ENCODE data around the gene SLC35B4. TPM values are rescaled to one million over a fixed set of nuclear protein-coding genes. Genes with fewer than 3 reads are reported as not detected.
"Not testable (repeated sequence)": the region's sequence is repeated elsewhere in the genome, so short reads cannot be mapped to it uniquely, and the experiment has no call there.

Gene SLC35B4
- total and polyA plus RNA-seq, 2 donors (not counting 1 experiment from before 2014, with no cell fraction given) = 6.0 to 14.8 TPM

- H3K4me3 Mint-ChIP-seq = no peak overlapping the region
- ChIA-PET POLR2A (no interaction called here), CTCF (no interaction called here)
- no peaks in the 10 kb centered on the region for H4K20me1 ChIP-seq (ENCODE audit: control insufficient read depth, insufficient read depth, low read length, poor library complexity, severe bottlenecking)
- no peaks in the 10 kb centered on the region for H3K27me3 ChIP-seq (replicated peaks in 1 of 4; ENCODE audit: control extremely low read depth in 1 of 4, control insufficient read depth in 3 of 4, insufficient read depth in 4 of 4, low read length in 3 of 4)
- H3K36me3 ChIP-seq (replicated peaks in 1 of 2; ENCODE audit: control extremely low read depth in 1 of 2, control insufficient read depth in 1 of 2, extremely low read depth in 1 of 2, insufficient read depth in 2 of 2, low read length in 1 of 2) = peaks cover 10 to 38% of the 10 kb centered on the region in 2 experiments
- no peaks in the 10 kb centered on the region for H3K27me3 Mint-ChIP-seq
- H3K9me3 Mint-ChIP-seq (ENCODE audit: insufficient read depth) = no peaks in the 10 kb centered on the region
- DNase-seq (no peak), ATAC-seq (ENCODE audit: low read depth) (no peak)
- peaks cover 11% of the 10 kb centered on the region for H3K4me1 Mint-ChIP-seq
- no peak overlapping the region for H3K27ac ChIP-seq (ENCODE audit: low read length in 2 of 2)
- H3K79me2 ChIP-seq (ENCODE audit: control insufficient read depth, insufficient read depth, low read length) = no peaks in the 10 kb centered on the region
- H2AFZ ChIP-seq (ENCODE audit: insufficient read depth, low read depth, low read length, poor library complexity, severe bottlenecking) = no peak overlapping the region
- no peak overlapping the region for H3K4me3 ChIP-seq (ENCODE audit: control extremely low read depth in 1 of 5, extremely low read depth in 1 of 5, insufficient read depth in 1 of 5, low read depth in 2 of 5, low read length in 4 of 5)
- peaks cover 11 to 12% of the 10 kb centered on the region in 2 donors for H3K4me1 ChIP-seq (ENCODE audit: control insufficient read depth in 2 of 2, insufficient read depth in 2 of 2, low read length in 2 of 2)
- intact Hi-C loops (cut with micrococcal nuclease) = no loop called here
- H3K9ac ChIP-seq (ENCODE audit: low read length) = no peak overlapping the region
- no peaks in the 10 kb centered on the region for H3K9me3 ChIP-seq (ENCODE audit: control extremely low read depth in 1 of 3, control insufficient read depth in 2 of 3, insufficient read depth in 1 of 3, low read length in 2 of 3)
- no peak overlapping the region for H3K4me2 ChIP-seq (replicated peaks; ENCODE audit: low read depth, low read length, poor library complexity, severe bottlenecking)
- no peak for TF ChIP-seq EZH2 (IDR thresholded peaks at IDR 0.05; ENCODE audit: borderline replicate concordance, insufficient read depth, low read depth, low read length, poor library complexity, severe bottlenecking)
- TF ChIP-seq CTCF (IDR thresholded peaks at IDR 0.05) = no peak
- H3K27ac Mint-ChIP-seq = no peak overlapping the region
- no CpG with 5 or more reads among the region's 2 CpGs for WGBS (ENCODE audit: insufficient coverage)
Observed at GRCh38 chr7:134297489-134297888, 19.2 kb downstream of the SLC35B4 start.

- H3K4me3 Mint-ChIP-seq; CTCF ChIA-PET; H4K20me1 ChIP-seq (ENCODE audit: control insufficient read depth, insufficient read depth, low read length, poor library complexity, severe bottlenecking); H3K27me3 ChIP-seq (replicated peaks in 1 of 4; ENCODE audit: control extremely low read depth in 1 of 4, control insufficient read depth in 3 of 4, insufficient read depth in 4 of 4, low read length in 3 of 4); H3K4me3 ChIP-seq (ENCODE audit: control extremely low read depth in 1 of 5, extremely low read depth in 1 of 5, insufficient read depth in 1 of 5, low read depth in 2 of 5, low read length in 4 of 5); H3K9me3 ChIP-seq (ENCODE audit: control extremely low read depth in 1 of 3, control insufficient read depth in 2 of 3, insufficient read depth in 1 of 3, low read length in 2 of 3); H3K9me3 Mint-ChIP-seq (ENCODE audit: insufficient read depth); H3K27ac Mint-ChIP-seq; intact Hi-C loops (cut with micrococcal nuclease); H3K27ac ChIP-seq (ENCODE audit: low read length in 2 of 2); ATAC-seq (ENCODE audit: low read depth); H3K4me2 ChIP-seq (replicated peaks; ENCODE audit: low read depth, low read length, poor library complexity, severe bottlenecking); H3K79me2 ChIP-seq (ENCODE audit: control insufficient read depth, insufficient read depth, low read length); POLR2A ChIA-PET; H3K27me3 Mint-ChIP-seq; DNase-seq; H3K9ac ChIP-seq (ENCODE audit: low read length); H2AFZ ChIP-seq (ENCODE audit: insufficient read depth, low read depth, low read length, poor library complexity, severe bottlenecking): not testable (repeated sequence)
- 92% methylated on average over 6 of the region's 7 CpGs for WGBS (ENCODE audit: insufficient coverage)
- Histone ChIP-seq H3K36me3 (replicated peaks in 1 of 2; ENCODE audit: control extremely low read depth in 1 of 2, control insufficient read depth in 1 of 2, extremely low read depth in 1 of 2, insufficient read depth in 2 of 2, low read length in 1 of 2) (peaks cover 7 to 26% of the 10 kb centered on the region in 2 experiments), H3K4me1 (ENCODE audit: control insufficient read depth in 2 of 2, insufficient read depth in 2 of 2, low read length in 2 of 2) (peaks cover 15% of the 10 kb centered on the region in 2 donors)
- H3K4me1 Mint-ChIP-seq = peaks cover 17% of the 10 kb centered on the region
Observed at GRCh38 chr7:134295982-134296381, 20.7 kb downstream of the SLC35B4 start.

Measured in B cell (primary cell).